GM12875 (cell line): ENCODE data around the gene UGT2B11.
"Not testable (repeated sequence)": the region's sequence is repeated elsewhere in the genome, so short reads cannot be mapped to it uniquely, and the experiment has no call there.

Experiments used
- H3K4me3 ChIP-seq: one replicate; pipeline ENCODE4 v1.5.1; 2011; ENCODE audit warnings: low read depth, low read length, control low read depth
- TF ChIP-seq, protein P1 (sequence below): IDR thresholded peaks from 2 replicates; pipeline ENCODE4 v1.5.1; 2011; ENCODE audit warnings: low read depth, mild to moderate bottlenecking, control low read depth, inconsistent platforms, low read length, moderate library complexity, borderline replicate concordance; ENCODE audit not compliant: insufficient read depth

UGT2B11 gene

DNA sequence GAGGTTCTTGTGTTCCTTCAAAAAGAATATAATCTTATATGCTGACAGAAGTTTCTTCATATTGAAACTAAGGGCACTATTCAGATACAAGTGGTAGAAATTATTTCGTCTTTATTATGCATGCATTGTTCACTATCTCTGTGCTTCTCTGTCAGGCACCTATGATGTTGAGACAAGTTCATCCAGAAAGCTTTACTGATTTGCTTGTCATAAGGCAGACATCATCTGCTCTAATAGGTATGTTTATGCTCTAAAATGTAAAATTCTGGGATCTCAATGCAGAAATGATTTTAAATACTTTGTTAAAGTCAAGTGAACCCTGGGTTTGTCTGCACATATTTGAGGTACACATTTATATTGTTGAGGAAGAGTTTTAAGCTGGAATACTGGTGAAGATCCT lies 3.6 kb downstream of the UGT2B11 start:
- TF ChIP-seq, protein P1, sequence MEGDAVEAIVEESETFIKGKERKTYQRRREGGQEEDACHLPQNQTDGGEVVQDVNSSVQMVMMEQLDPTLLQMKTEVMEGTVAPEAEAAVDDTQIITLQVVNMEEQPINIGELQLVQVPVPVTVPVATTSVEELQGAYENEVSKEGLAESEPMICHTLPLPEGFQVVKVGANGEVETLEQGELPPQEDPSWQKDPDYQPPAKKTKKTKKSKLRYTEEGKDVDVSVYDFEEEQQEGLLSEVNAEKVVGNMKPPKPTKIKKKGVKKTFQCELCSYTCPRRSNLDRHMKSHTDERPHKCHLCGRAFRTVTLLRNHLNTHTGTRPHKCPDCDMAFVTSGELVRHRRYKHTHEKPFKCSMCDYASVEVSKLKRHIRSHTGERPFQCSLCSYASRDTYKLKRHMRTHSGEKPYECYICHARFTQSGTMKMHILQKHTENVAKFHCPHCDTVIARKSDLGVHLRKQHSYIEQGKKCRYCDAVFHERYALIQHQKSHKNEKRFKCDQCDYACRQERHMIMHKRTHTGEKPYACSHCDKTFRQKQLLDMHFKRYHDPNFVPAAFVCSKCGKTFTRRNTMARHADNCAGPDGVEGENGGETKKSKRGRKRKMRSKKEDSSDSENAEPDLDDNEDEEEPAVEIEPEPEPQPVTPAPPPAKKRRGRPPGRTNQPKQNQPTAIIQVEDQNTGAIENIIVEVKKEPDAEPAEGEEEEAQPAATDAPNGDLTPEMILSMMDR, result no peak
- H3K4me3 ChIP-seq, result no peak overlapping the region

DNA sequence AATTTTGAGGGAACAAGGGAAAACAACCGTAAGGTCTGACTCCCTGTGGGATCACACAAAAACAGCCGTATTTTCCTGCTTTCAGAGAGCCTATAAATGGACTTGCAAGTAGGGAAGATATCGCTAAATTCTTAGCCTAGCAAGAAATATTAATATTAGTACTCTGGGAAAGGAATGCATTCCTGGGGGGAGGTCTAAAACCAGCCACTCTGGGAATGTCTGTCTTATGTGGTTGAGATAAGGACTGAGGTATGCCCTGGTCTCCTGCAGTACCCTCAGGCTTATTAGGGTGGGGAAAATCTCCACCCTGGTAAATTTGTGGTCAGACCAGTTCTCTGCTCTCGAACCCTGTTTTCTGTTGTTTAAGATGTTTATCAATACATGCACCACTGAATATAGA lies 16.0 kb downstream of the UGT2B11 start:
- not testable (repeated sequence) for H3K4me3 ChIP-seq

DNA sequence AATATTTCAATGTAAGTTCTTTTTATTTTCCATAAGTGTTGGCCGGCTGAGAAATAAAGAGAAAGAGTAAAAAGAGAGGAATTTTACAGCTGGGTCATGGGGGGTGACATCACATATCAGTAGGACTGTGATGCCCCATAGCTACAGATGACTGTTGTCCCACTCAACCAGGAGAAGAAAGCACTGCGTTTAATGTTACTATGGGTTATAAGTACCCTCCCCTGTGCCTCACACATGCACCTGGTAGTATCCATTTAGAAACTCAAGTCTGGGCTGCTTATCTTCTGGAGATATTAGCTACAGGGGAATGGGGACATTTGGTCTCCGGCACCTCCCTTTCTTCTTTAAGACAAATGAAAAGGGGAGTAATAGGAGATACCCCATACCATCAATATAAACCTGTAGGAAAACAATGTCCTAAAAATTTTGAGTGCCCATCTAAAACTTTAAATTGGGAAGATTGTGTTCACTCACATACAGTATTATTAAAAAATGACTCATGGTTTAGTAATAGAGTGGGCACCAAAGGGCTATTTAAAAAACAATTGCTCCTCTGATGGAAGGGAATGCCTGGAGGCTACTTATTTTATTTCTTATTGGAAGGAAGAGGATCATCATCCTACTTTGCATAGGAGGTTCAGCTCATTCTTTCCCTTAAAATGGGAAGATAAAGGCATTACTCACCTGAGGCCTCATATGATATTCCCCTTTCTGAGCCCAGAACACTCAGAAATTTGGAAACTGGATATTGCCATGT lies 18.2 kb downstream of the UGT2B11 start:
- TF ChIP-seq, protein P1, result no peak
- no peak overlapping the region for H3K4me3 ChIP-seq

DNA sequence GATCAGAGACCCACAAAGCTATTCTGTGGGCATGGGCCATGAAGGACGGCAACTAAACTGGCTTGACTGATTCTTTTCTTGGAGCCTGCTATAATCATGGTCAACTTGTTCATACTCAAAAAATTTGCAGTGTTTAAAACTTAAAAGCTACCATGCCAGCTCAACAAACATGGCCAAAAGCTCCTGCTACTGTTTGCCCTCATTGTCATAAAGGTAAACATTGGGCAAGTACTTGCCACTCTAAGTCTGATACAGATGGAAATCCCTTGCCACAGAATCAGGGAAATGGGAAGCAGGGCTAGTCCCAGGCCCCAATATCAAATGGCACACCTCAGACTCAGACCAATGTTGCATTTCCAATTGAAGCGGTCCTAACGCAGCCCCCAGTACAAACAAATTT lies 20.4 kb downstream of the UGT2B11 start:
- H3K4me3 ChIP-seq, result no peak overlapping the region
- TF ChIP-seq, protein P1, result no peak

DNA sequence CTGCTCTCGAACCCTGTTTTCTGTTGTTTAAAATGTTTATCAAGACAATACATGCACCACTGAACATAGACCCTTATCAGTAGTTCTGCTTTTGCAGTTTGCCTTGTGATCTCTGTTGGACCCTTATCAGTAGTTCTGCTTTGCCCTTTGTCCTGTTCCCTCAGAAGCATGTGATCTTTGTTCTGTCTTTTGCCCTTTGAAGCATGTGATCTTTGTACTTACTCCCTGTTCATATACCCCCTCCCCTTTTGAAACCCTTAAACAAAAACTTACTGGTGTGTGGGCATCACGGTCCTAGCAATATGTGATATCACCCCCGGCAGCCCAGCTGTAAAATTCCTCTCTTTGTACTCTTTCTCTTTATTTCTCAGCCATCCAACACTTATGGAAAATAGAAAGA lies 22.6 kb downstream of the UGT2B11 start:
- not testable (repeated sequence) for H3K4me3 ChIP-seq

DNA sequence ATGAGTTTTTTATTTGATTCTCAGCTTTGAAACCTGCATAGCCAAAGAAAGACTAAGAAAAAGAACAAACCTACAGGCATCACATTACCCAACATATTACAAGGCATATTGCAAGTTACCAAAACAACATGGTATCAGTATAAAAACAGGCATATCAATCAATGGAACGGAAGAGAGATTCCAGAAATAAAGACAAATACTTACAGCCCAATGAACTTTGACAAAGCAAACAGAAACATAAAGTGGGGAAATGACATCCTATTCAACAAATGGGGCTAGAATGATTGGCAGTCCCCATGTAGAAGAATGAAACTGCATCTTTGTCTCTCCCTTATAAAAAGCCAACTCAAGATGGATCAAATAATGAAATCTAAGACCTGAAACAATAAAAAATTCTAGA lies 23.9 kb downstream of the UGT2B11 start:
- not testable (repeated sequence) for H3K4me3 ChIP-seq

DNA sequence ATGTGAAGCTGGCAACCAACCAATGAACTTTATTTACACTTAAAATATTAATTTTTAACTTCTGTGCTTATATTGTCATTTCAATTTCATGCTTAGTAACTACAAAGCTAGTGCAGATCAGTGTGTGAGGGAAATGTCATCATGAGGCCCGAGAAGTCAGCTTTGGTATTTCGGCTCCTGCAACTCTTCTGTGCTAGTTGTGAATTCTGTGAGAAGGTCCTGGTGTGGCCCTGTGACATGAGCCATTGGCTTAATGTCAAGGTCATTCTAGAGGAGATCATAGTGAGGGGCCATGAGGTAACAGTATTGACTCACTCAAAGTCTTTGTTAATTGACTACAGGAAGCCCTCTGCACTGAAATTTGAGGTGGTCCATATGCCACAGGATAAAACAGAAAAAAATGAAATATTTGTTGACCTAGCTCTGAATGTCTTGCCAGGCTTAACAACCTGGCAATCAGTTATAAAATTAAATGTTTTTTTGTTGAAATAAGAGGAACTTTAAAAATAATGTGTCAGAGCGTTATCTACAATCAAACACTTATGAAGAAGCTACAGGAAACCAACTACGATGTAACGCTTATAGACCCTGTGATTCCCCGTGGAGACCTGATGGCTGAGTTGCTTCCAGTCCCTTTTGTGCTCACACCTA lies 32.9 kb downstream of the UGT2B11 start:
- H3K4me3 ChIP-seq, result not testable (repeated sequence)

DNA sequence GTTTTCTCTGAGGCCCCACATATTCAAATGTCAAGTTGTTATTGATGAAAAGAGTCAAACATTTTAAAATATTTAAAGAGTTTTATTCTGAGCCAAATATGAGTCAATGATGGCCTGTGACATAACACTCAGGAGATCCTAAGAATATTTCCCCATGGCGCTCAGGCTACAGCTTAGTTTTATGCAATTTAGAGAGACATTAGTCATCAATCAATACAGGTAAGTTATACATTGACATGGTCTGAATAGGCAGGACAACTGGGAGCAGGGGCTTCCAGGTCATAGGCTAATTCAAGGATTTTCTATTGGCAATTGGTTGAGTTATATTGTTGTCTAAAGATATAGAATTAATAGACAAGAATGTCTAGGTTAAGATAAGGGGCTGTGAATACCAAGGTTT lies 34.7 kb downstream of the UGT2B11 start:
- not testable (repeated sequence) for H3K4me3 ChIP-seq

DNA sequence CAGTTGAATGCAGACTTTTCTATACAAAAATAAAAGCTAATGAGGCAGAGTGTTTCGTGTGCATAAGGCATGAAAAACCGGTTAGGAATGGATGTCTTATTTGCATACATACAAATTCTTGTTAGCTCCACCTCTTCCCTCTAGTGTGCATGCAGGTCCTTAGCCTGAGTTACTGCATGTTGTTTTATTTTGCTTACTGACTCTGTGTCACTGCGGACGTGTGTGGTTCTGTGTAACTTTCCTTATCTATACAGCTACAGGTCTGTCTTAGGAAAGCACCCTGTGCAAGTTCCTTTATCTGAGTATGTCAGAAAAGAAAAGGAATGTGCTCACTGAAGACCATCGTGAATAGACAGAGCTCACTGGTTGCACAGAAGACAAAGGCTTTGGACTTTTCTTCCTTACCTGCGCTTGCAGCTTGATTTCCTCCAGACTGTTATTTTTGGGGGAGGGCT lies 35.8 kb downstream of the UGT2B11 start:
- not testable (repeated sequence) for H3K4me3 ChIP-seq

DNA sequence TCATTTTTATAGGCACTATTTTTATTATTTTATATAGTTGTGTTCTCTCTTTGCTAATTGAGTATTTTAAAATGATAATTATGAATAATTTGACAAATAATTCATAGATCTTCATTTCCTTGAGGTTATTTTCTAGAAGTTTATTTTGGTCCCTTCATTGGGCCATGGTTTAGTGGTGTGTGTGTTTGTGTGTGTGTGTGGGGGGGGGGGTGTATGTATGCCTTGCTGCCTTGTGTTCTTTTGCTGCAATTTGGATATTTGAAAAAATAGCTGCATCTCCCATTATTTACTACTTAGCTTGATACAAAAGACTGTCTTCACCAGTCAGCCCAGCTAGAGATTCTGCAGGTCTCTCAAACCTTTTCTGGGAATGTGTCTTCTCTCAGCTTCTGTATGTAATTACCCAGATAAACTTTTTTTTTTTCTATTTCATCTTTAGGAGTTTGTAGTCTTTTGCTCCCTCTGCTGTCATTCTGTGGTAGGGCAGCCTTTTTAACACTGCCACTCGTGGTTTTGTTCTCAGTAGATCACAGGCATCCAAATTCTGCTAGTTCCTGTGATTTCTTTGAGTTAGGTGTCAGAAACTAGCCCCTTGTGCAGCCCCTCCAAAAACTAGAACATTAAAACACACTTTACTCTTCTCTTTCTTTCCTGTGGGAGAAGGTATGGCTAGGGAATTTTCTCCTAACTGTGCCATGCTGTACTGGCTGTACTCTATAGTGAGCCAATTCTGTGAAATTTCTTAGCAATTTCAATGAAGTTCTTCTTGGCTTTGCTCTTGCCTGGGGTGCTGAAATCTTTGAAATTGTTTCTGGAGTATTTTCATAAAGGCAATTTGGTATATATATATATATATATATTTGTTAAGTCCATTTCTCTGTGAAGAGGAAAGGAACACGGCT lies 44.1 kb downstream of the UGT2B11 start:
- TF ChIP-seq, protein P1, result peak; percentile 43; the same call in 1 of the 2 replicates
- not testable (repeated sequence) for H3K4me3 ChIP-seq

DNA sequence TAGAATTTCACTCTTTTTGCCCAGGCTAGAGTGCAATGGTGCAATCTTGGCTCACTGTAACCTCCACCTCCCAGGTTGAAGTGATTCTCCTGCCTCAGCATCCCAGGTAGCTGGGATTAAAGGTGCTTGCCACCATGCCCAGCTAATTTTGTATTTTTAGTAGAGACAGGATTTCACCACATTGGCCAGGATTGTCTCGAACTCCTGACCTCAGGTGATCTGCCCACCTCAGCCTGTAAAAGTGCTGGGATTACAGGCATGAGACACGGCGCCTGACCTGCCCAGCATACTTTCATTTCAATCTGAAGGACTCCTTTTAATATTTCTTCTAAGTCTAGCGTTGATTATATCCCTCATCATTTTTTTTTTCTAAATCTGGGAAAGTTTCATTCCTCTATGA lies 45.4 kb downstream of the UGT2B11 start:
- not testable (repeated sequence) for H3K4me3 ChIP-seq
